Measurements from ENCODE around the gene UQCRC2. TPM values are rescaled to one million over a fixed set of nuclear protein-coding genes. Genes with fewer than 3 reads are reported as not detected.

UQCRC2 gene
- total RNA-seq, 1 experiment from 2014 or later: 299 TPM

DNA sequence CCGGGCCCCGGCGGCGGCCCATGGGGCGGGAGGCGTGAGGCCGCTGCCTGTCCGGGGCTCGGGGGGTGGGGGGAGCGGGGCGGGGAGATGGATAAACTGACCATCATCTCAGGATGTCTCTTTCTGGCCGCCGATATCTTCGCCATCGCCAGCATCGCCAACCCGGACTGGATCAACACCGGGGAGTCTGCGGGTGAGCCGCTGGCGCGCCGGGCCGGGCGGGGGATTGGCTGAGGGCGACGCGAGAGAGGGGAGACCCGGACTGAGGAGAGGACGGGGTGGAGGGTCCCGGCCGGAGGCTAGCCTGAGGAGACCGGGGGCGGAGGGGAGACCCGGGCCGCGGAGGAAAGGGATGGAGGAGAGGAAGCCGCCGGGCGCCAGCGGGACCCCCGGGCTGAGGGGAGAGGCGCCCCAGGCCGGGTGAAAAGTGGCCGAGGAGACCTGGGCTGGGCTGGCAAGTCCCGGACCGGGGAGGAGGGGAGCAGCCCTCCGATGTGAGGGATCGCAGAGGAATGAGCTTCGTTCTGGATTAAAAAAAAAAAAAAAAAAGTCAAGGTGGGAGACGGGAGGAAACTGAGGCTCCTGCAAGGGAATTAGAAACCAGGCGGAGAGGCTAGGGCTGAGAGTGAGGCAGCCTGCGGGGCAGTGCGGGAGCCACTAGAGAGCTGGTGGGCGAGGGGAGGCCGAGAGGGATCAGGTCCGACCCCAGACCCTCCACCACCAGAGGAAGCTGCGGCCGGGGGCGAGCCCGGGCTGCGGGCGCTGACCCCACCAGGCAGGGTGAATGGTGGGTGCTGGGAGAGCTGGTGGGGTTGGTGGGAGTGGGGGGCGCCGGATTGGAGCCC is 55.3 kb downstream of the UQCRC2 start:
- intact Hi-C loops (cut with micrococcal nuclease; ENCODE audit: unreplicated experiment): no loop called here
- no peak for DNase-seq
- ChIA-PET POLR2A (ENCODE audit: unreplicated experiment) (interaction anchor here (0.6 to 0.9 kb wide), 4 partner anchors 174 to 227 kb away, joined by 3 to 11 read pairs (median 7); no protein-coding TSS in a partner anchor), CTCF (interaction anchor here (0.6 to 1.7 kb wide), 9 partner anchors 18 to 180 kb away, joined by 3 to 7 read pairs (median 6); no protein-coding TSS in a partner anchor)
- Histone ChIP-seq H3K27me3 (ENCODE audit: insufficient read depth, low read depth) (no peaks in the 10 kb centered on the region), H3F3A (ENCODE audit: insufficient read depth, low read depth) (peaks cover 8% of the 10 kb centered on the region; the same call in 1 of the 2 replicates), H3K4me3 (peak overlapping the region; percentile 100), H3K4me2 (peak overlapping the region; percentile 96), H3K36me3 (ENCODE audit: low read depth) (no peaks in the 10 kb centered on the region), H3K79me2 (ENCODE audit: low read depth) (peaks cover 62% of the 10 kb centered on the region), H4K20me1 (ENCODE audit: insufficient read depth) (0 out of 2 replicates have a peak, but pooled peaks cover 4% of the 10 kb centered on the region), H3K27ac (no peak overlapping the region; the same call in 1 of the 2 replicates), H3K9me3 (ENCODE audit: insufficient read depth, low read depth) (no peaks in the 10 kb centered on the region), H3K4me1 (replicated peaks; ENCODE audit: insufficient read depth) (peaks cover 26% of the 10 kb centered on the region), H2AFZ (peak overlapping the region; percentile 81), H3K9me2 (ENCODE audit: insufficient read depth) (no peaks in the 10 kb centered on the region)
- no peak for TF ChIP-seq EZH2 (IDR thresholded peaks at IDR 0.05; ENCODE audit: low read depth)
- TF ChIP-seq, protein P1, sequence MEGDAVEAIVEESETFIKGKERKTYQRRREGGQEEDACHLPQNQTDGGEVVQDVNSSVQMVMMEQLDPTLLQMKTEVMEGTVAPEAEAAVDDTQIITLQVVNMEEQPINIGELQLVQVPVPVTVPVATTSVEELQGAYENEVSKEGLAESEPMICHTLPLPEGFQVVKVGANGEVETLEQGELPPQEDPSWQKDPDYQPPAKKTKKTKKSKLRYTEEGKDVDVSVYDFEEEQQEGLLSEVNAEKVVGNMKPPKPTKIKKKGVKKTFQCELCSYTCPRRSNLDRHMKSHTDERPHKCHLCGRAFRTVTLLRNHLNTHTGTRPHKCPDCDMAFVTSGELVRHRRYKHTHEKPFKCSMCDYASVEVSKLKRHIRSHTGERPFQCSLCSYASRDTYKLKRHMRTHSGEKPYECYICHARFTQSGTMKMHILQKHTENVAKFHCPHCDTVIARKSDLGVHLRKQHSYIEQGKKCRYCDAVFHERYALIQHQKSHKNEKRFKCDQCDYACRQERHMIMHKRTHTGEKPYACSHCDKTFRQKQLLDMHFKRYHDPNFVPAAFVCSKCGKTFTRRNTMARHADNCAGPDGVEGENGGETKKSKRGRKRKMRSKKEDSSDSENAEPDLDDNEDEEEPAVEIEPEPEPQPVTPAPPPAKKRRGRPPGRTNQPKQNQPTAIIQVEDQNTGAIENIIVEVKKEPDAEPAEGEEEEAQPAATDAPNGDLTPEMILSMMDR (conservative IDR thresholded peaks at IDR 0.05): no peak
- no TSS peak for BruUV-seq (replicated peaks)

DNA sequence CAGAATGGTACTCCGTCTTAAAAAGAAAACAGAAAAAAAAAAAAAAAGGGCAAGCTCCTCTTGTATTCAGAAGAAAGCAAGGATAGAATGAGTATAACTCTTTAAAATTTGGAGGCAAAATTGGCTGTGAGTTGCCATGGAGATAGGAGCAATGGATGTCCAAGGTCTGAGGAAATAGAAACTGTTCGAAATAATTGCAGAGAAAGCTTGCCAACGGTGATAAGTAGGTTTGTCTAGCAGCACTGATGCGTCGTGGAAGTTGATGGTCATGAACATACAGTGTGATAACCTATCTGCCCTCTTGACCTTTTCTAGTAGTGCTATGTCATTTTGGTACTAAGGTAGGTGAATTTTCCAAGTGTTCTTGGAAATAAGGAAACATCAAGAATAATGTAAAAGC is 57.7 kb downstream of the UQCRC2 start:
- Histone ChIP-seq H3F3A (ENCODE audit: insufficient read depth, low read depth) (peaks cover 8% of the 10 kb centered on the region), H3K4me3 (no peak overlapping the region), H3K4me1 (replicated peaks; ENCODE audit: insufficient read depth) (peaks cover 26% of the 10 kb centered on the region), H3K4me2 (no peak overlapping the region), H3K27ac (no peak overlapping the region), H3K9me3 (ENCODE audit: insufficient read depth, low read depth) (no peaks in the 10 kb centered on the region), H3K79me2 (ENCODE audit: low read depth) (peaks cover 86% of the 10 kb centered on the region), H4K20me1 (ENCODE audit: insufficient read depth) (0 out of 2 replicates have a peak, but pooled peaks cover 4% of the 10 kb centered on the region), H3K36me3 (ENCODE audit: low read depth) (no peaks in the 10 kb centered on the region), H2AFZ (no peak overlapping the region), H3K9me2 (ENCODE audit: insufficient read depth) (no peaks in the 10 kb centered on the region), H3K27me3 (ENCODE audit: insufficient read depth, low read depth) (no peaks in the 10 kb centered on the region)
- DNase-seq: no peak
- ChIA-PET CTCF (interaction anchor here (0.6 kb wide), 1 partner anchor 376 kb away, joined by 3 read pairs; no protein-coding TSS in a partner anchor), POLR2A (ENCODE audit: unreplicated experiment) (no interaction called here)
- intact Hi-C loops (cut with micrococcal nuclease; ENCODE audit: unreplicated experiment): no loop called here
- BruUV-seq (replicated peaks): no TSS peak
- no peak for TF ChIP-seq EZH2 (IDR thresholded peaks at IDR 0.05; ENCODE audit: low read depth)
- TF ChIP-seq, protein P1 (conservative IDR thresholded peaks at IDR 0.05): no peak

DNA sequence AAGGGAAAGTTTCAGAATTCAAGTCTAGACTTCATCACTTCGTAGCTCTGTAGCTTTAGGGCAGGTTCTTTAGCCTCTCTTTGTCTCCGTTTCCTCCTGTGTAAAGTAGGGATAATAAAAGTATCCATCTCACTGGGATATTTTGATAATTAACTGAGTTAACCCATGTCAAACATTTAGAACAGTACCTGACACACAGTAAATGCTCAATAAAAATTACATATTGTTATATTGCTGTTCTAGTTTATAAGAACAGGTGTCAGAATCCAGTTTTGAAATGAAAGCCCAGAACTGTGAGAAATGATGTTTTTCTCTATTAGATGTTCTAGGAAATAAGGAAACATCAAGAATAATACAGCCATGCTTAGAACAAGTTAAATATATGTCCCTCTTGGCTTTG is 59.1 kb downstream of the UQCRC2 start:
- POLR2A ChIA-PET (ENCODE audit: unreplicated experiment): no interaction called here
- no peaks in the 10 kb centered on the region for H3K36me3 ChIP-seq (ENCODE audit: low read depth)
- H3K4me1 ChIP-seq (replicated peaks; ENCODE audit: insufficient read depth): peaks cover 16% of the 10 kb centered on the region
- intact Hi-C loops (cut with micrococcal nuclease; ENCODE audit: unreplicated experiment): no loop called here
- no peak overlapping the region for H3K27ac ChIP-seq
- H3K9me3 ChIP-seq (ENCODE audit: insufficient read depth, low read depth): no peaks in the 10 kb centered on the region
- H2AFZ ChIP-seq: no peak overlapping the region
- H4K20me1 ChIP-seq (ENCODE audit: insufficient read depth): 0 out of 2 replicates have a peak, but pooled peaks cover 4% of the 10 kb centered on the region
- H3F3A ChIP-seq (ENCODE audit: insufficient read depth, low read depth): peaks cover 5% of the 10 kb centered on the region
- DNase-seq: no peak
- H3K27me3 ChIP-seq (ENCODE audit: insufficient read depth, low read depth): no peaks in the 10 kb centered on the region
- no peaks in the 10 kb centered on the region for H3K9me2 ChIP-seq (ENCODE audit: insufficient read depth)
- CTCF ChIA-PET: interaction anchor here (0.6 kb wide), 3 partner anchors 11 to 717 kb away, joined by 7 to 13 read pairs (median 7); no protein-coding TSS in a partner anchor
- H3K79me2 ChIP-seq (ENCODE audit: low read depth): peaks cover 95% of the 10 kb centered on the region
- TF ChIP-seq, protein P1 (conservative IDR thresholded peaks at IDR 0.05): no peak
- TF ChIP-seq EZH2 (IDR thresholded peaks at IDR 0.05; ENCODE audit: low read depth): no peak
- no peak overlapping the region for H3K4me3 ChIP-seq
- no TSS peak for BruUV-seq (replicated peaks)
- H3K4me2 ChIP-seq: 0 out of 2 replicates have a peak overlapping the region, but pooled peaks have one; percentile 12

All from PC-9 (cell line).